ENCODE data around the gene ZFHX2. TPM values are rescaled to one million over a fixed set of nuclear protein-coding genes. Genes with fewer than 3 reads are reported as not detected.

Gene ZFHX2
- total RNA-seq, 1 donor from 2014 or later: not detected

DNA sequence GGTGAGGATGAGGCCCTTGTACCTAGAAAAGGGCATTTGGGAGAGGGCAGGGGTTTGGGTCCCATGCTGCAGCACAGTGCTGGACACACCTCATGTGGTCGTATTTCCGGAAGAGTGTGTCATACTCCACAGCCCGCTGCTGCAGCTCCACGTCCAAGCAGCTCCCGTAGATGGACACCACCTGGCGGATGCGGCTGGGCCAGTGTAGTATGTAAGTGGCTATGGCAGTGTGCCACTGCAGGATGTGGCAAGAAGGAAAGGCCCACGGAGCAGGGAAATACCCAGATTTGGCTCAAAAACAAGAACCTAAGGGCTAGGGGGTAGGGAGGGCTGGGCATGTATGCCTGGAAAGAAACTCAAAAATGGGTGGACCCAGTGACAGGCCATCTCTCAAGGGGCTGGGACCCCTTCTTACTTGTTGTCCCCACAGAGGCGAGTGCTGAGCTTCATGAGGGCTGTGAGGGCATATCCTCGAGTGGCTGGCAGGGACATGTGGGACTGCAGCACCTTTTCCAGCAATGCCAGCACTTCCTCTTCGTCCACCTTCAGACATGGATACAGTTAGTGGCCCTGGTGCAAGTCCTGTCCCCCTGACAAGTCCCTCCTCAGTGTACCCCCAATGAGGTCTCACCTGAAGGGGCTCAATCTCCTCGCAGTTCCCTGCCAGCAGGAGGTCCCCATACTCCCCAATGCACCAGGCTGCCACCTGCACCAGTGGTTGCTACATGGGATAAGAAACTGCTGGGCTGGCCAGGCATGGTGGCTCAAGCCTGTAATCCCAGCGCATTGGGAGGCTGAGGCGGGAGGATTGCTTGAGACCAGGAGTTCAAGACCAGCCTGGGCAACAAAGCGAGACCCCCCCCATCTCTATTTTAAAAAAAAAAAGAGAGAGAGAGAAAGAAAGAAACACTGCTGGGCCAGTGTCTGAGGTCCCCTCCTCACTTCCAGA is 10.6 kb upstream of the ZFHX2 start:
- Histone ChIP-seq H3K4me3 (ENCODE audit: low read length in 3 of 3) (no peak overlapping the region), H3K27me3 (ENCODE audit: control insufficient read depth in 3 of 3, insufficient read depth in 3 of 3, low read length in 3 of 3) (peaks cover 0 to 5% (median 2%) of the 10 kb centered on the region in 3 donors), H3K36me3 (ENCODE audit: control insufficient read depth in 3 of 3, insufficient read depth in 3 of 3, low read length in 3 of 3) (peaks cover 13 to 21% (median 19%) of the 10 kb centered on the region in 3 donors), H3K9me3 (ENCODE audit: control insufficient read depth in 3 of 3, low read length in 3 of 3) (no peaks in the 10 kb centered on the region), H3K4me1 (ENCODE audit: control insufficient read depth in 3 of 3, insufficient read depth in 3 of 3, low read length in 3 of 3) (peaks cover 18 to 30% (median 26%) of the 10 kb centered on the region in 3 donors), H3K9ac (ENCODE audit: low read depth in 1 of 3, low read length in 3 of 3) (peak overlapping the region in 2 of 3 donors; percentile 50 to 53), H3K27ac (ENCODE audit: low read depth, low read length) (no peak overlapping the region)

DNA sequence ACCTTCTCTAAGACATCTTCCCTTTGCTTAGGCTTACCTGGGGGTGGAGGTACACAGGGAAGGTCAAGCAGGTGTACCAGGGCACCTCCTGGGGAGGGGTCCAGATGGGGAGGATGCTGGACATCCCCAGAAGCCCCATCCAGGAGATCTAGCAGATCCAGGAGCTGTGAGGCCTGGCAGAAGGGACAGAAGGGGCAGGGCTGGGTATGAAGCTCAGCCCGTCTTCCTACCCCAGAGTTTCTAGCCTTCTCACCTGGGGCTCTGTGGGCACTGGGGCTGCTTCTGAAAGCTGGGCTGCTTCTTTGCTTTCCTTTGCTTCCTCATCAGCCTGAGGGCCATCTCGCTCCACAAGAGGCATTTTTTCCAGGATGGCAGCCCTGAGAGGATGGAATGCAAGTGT is 9.7 kb upstream of the ZFHX2 start:
- H3K9me3 ChIP-seq (ENCODE audit: control insufficient read depth in 3 of 3, low read length in 3 of 3): no peaks in the 10 kb centered on the region
- peak overlapping the region in 2 of 3 donors; percentile 50 to 53 for H3K9ac ChIP-seq (ENCODE audit: low read depth in 1 of 3, low read length in 3 of 3)
- H3K4me3 ChIP-seq (ENCODE audit: low read length in 3 of 3): no peak overlapping the region
- peaks cover 13 to 21% (median 19%) of the 10 kb centered on the region in 3 donors for H3K36me3 ChIP-seq (ENCODE audit: control insufficient read depth in 3 of 3, insufficient read depth in 3 of 3, low read length in 3 of 3)
- peaks cover 20 to 32% (median 28%) of the 10 kb centered on the region in 3 donors for H3K4me1 ChIP-seq (ENCODE audit: control insufficient read depth in 3 of 3, insufficient read depth in 3 of 3, low read length in 3 of 3)
- no peak overlapping the region for H3K27ac ChIP-seq (ENCODE audit: low read depth, low read length)
- peaks cover 0 to 5% (median 0%) of the 10 kb centered on the region in 3 donors for H3K27me3 ChIP-seq (ENCODE audit: control insufficient read depth in 3 of 3, insufficient read depth in 3 of 3, low read length in 3 of 3)

DNA sequence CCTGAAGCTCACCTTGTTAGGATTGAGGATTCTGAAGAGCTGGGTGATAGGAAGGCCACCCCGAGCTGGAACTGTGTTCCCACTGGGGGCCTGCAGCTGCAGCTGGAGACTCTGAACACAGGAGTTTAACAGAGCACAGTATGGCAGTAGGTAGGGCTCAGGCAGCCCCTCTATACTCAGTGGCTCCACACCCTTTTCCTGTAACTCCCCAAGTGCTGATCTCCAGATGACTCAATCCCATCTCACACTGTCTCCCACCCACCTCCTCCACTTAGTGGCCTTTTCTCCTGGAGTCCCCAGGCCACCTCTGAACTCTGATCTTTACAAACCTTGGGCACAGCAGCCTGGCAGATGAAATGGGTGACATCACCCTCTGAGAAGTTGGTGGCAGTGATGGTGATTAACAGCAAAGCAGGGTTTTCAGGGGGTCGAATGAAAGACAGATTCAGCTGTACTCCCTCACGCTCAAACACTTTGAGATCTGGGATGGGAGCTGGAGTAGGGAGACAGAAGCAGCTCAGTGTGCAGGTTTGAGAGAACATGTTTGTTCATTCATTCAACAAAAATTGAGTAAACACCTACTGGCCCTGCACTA is 8.5 kb upstream of the ZFHX2 start:
- no peak overlapping the region for H3K9ac ChIP-seq (ENCODE audit: low read depth in 1 of 3, low read length in 3 of 3)
- H3K27me3 ChIP-seq (ENCODE audit: control insufficient read depth in 3 of 3, insufficient read depth in 3 of 3, low read length in 3 of 3): no peaks in the 10 kb centered on the region
- H3K36me3 ChIP-seq (ENCODE audit: control insufficient read depth in 3 of 3, insufficient read depth in 3 of 3, low read length in 3 of 3): peaks cover 13 to 21% (median 19%) of the 10 kb centered on the region in 3 donors
- H3K4me1 ChIP-seq (ENCODE audit: control insufficient read depth in 3 of 3, insufficient read depth in 3 of 3, low read length in 3 of 3): peaks cover 20 to 43% (median 33%) of the 10 kb centered on the region in 3 donors
- no peak overlapping the region for H3K27ac ChIP-seq (ENCODE audit: low read depth, low read length)
- no peaks in the 10 kb centered on the region for H3K9me3 ChIP-seq (ENCODE audit: control insufficient read depth in 3 of 3, low read length in 3 of 3)
- no peak overlapping the region for H3K4me3 ChIP-seq (ENCODE audit: low read length in 3 of 3)

DNA sequence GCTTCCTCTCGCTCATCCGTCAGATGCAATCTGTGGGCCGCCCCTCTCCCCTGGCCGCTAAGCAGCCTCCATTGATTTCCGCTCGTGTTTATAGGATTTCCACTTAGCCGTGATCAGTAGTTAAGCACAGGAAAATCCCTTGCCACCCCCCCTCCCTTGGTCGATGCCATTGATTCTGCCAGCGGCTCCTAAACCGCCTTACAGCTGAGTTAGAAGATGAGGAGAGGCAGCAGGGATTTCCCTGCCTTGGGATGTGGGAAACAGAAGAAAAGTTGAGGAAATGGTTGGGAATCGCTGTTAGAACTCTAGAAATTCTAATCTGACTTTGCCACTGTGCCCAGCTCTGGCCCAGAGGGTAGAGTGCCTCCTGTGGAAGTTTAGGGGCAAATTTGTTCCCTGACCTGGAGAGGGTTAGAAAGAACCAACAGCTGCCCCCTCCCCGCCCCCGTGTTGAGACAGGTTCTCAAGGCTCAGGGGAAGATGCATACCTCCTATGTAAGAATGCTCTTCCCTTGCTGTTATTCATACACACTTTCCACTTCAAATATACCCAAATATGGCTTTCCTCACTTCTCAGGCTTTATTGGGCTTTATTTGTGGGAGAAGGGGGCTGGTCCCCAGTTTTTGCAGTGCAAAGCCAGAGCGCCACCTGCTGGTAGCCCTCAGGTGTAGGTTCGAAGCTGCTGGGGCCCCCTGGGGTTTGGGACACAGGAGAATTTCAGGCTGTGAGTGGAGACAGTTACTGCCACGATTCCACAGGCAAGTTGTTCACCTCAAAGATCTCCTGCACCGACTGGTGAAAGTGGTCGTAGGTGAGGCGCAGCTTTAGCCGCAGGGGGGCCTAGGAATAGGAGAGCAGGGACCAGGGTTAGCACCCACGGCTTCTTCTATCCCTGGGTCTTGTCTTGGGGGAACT is 7.7 kb upstream of the ZFHX2 start:
- peak overlapping the region in 1 of 3 donors; percentile 3 for H3K9ac ChIP-seq (ENCODE audit: low read depth in 1 of 3, low read length in 3 of 3)
- peaks cover 13 to 21% (median 19%) of the 10 kb centered on the region in 3 donors for H3K36me3 ChIP-seq (ENCODE audit: control insufficient read depth in 3 of 3, insufficient read depth in 3 of 3, low read length in 3 of 3)
- H3K9me3 ChIP-seq (ENCODE audit: control insufficient read depth in 3 of 3, low read length in 3 of 3): no peaks in the 10 kb centered on the region
- H3K27me3 ChIP-seq (ENCODE audit: control insufficient read depth in 3 of 3, insufficient read depth in 3 of 3, low read length in 3 of 3): no peaks in the 10 kb centered on the region
- peaks cover 20 to 44% (median 33%) of the 10 kb centered on the region in 3 donors for H3K4me1 ChIP-seq (ENCODE audit: control insufficient read depth in 3 of 3, insufficient read depth in 3 of 3, low read length in 3 of 3)
- H3K27ac ChIP-seq (ENCODE audit: low read depth, low read length): no peak overlapping the region
- no peak overlapping the region for H3K4me3 ChIP-seq (ENCODE audit: low read length in 3 of 3)

DNA sequence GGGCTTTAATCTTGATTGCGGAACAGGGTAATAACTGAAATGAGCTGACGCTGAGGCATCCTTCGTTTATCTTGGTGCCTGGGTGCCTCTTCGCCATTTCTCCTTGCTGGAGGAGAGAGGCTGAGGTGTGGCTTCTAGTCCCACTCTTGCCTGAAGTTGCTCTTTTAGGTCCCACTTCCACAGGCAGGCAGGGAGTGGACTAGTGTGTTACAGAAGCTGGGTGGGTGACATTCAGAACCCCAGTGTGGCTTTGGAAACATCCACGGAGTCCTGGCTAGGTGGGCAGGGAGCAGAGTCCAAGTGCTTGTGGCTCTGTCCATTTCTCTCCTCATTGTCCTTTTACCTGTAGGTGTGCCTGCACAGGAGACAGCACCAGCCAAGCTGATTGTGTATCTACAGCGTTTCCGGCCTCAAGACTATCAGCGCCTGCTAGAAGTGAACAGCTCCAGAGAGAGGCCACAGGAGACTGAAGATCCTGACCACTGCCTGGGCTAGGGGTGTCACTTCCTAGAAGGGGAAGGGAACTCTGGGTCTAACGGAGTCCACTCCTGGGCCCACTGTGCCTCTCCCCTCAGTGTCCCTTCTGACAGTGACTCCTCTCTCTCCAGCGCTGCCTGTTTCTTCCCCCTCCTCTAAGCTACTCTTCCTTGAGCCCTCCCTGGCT is 6.9 kb upstream of the ZFHX2 start:
- Histone ChIP-seq H3K9me3 (ENCODE audit: control insufficient read depth in 3 of 3, low read length in 3 of 3) (no peaks in the 10 kb centered on the region), H3K27ac (ENCODE audit: low read depth, low read length) (no peak overlapping the region), H3K9ac (ENCODE audit: low read depth in 1 of 3, low read length in 3 of 3) (peak overlapping the region in 1 of 3 donors; percentile 3), H3K4me1 (ENCODE audit: control insufficient read depth in 3 of 3, insufficient read depth in 3 of 3, low read length in 3 of 3) (peaks cover 20 to 44% (median 33%) of the 10 kb centered on the region in 3 donors), H3K4me3 (ENCODE audit: low read length in 3 of 3) (no peak overlapping the region), H3K36me3 (ENCODE audit: control insufficient read depth in 3 of 3, insufficient read depth in 3 of 3, low read length in 3 of 3) (peaks cover 13 to 18% (median 15%) of the 10 kb centered on the region in 3 donors), H3K27me3 (ENCODE audit: control insufficient read depth in 3 of 3, insufficient read depth in 3 of 3, low read length in 3 of 3) (no peaks in the 10 kb centered on the region)

DNA sequence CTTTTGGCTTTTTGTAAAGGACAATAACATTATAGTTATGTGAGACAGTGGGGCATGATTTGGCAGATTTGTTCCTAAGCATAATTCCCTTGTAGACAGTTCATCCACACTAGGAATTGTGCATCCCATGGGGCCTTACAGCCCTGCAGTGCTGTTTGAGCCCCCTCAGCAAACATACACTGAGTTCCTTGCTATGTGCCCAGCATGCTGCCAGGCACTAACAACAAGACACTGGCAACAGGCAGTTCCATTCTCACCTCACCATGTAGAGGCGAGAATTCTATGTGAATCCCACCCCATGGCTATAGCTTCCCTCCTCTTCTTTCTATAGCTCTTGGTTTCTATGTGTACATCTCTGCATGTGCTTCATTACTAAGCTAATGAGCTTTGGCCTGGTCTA is 6.4 kb upstream of the ZFHX2 start:
- H3K4me1 ChIP-seq (ENCODE audit: control insufficient read depth in 3 of 3, insufficient read depth in 3 of 3, low read length in 3 of 3): peaks cover 20 to 44% (median 33%) of the 10 kb centered on the region in 3 donors
- peaks cover 13 to 18% (median 15%) of the 10 kb centered on the region in 3 donors for H3K36me3 ChIP-seq (ENCODE audit: control insufficient read depth in 3 of 3, insufficient read depth in 3 of 3, low read length in 3 of 3)
- H3K27me3 ChIP-seq (ENCODE audit: control insufficient read depth in 3 of 3, insufficient read depth in 3 of 3, low read length in 3 of 3): no peaks in the 10 kb centered on the region
- peak overlapping the region in 1 of 3 donors; percentile 30 for H3K4me3 ChIP-seq (ENCODE audit: low read length in 3 of 3)
- no peaks in the 10 kb centered on the region for H3K9me3 ChIP-seq (ENCODE audit: control insufficient read depth in 3 of 3, low read length in 3 of 3)
- H3K27ac ChIP-seq (ENCODE audit: low read depth, low read length): no peak overlapping the region
- peak overlapping the region; percentile 1 to 65 (median 25) for H3K9ac ChIP-seq (ENCODE audit: low read depth in 1 of 3, low read length in 3 of 3)

DNA sequence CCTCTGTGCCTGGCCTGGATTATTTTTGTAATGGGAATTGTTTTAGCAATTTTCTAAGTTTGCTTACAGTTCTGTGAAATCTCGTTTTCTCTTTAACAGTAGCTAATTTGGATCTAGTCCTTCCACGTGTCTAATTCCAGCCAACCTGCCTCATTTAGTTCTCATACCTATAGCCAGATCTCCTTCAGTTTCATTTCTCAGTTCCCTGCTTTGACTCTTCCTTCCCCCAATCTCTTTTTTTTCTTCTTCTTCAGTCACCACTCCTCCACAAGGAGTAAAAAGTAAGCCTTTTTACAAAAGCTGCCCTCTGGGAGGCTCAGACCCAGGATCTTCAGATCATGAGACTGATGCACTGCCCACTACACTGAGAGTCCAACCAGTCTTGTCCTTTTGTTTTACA is 6.0 kb upstream of the ZFHX2 start:
- H3K36me3 ChIP-seq (ENCODE audit: control insufficient read depth in 3 of 3, insufficient read depth in 3 of 3, low read length in 3 of 3): peaks cover 13 to 18% (median 15%) of the 10 kb centered on the region in 3 donors
- peak overlapping the region; percentile 25 to 97 (median 65) for H3K9ac ChIP-seq (ENCODE audit: low read depth in 1 of 3, low read length in 3 of 3)
- peaks cover 20 to 44% (median 33%) of the 10 kb centered on the region in 3 donors for H3K4me1 ChIP-seq (ENCODE audit: control insufficient read depth in 3 of 3, insufficient read depth in 3 of 3, low read length in 3 of 3)
- H3K27me3 ChIP-seq (ENCODE audit: control insufficient read depth in 3 of 3, insufficient read depth in 3 of 3, low read length in 3 of 3): no peaks in the 10 kb centered on the region
- H3K27ac ChIP-seq (ENCODE audit: low read depth, low read length): no peak overlapping the region
- H3K9me3 ChIP-seq (ENCODE audit: control insufficient read depth in 3 of 3, low read length in 3 of 3): no peaks in the 10 kb centered on the region
- peak overlapping the region in 1 of 3 donors; percentile 30 for H3K4me3 ChIP-seq (ENCODE audit: low read length in 3 of 3)

DNA sequence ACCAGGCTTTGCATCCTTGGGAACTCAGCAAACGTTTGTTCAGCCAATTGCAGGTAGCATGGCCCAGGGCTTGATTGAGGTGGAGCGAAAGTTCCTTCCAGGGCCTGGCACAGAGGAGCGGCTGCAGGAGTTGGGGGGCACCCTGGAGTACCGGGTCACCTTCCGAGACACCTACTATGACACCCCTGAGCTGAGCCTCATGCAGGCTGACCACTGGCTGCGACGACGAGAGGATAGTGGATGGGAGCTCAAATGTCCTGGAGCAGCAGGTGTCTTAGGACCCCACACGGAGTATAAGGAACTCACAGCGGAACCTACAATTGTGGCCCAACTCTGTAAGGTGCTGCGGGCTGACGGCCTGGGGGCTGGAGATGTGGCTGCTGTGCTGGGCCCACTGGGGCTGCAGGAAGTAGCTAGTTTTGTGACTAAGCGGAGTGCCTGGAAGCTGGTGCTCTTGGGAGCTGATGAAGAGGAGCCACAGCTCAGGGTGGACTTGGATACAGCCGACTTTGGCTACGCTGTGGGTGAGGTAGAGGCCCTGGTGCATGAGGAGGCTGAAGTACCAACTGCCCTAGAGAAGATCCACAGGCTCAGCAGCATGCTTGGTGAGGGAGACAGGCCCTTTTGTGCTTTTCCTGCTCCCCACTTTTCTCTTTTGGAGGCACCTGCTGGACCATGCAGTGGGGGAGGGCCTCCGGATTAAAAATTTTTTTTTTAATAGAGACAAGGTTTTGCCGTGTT is 5.3 kb upstream of the ZFHX2 start:
- Histone ChIP-seq H3K9ac (ENCODE audit: low read depth in 1 of 3, low read length in 3 of 3) (peak overlapping the region; percentile 97 to 99 (median 97)), H3K4me3 (ENCODE audit: low read length in 3 of 3) (peak overlapping the region; percentile 78 to 98 (median 96)), H3K4me1 (ENCODE audit: control insufficient read depth in 3 of 3, insufficient read depth in 3 of 3, low read length in 3 of 3) (peaks cover 19 to 40% (median 30%) of the 10 kb centered on the region in 3 donors), H3K36me3 (ENCODE audit: control insufficient read depth in 3 of 3, insufficient read depth in 3 of 3, low read length in 3 of 3) (peaks cover 13 to 18% (median 15%) of the 10 kb centered on the region in 3 donors), H3K9me3 (ENCODE audit: control insufficient read depth in 3 of 3, low read length in 3 of 3) (no peaks in the 10 kb centered on the region), H3K27ac (ENCODE audit: low read depth, low read length) (peak overlapping the region; percentile 96), H3K27me3 (ENCODE audit: control insufficient read depth in 3 of 3, insufficient read depth in 3 of 3, low read length in 3 of 3) (no peaks in the 10 kb centered on the region)
